Fibroblast of peridontal ligament (primary cell): Measurements from ENCODE around the gene PHF21A.
"Not testable (repeated sequence)": the region's sequence is repeated elsewhere in the genome, so short reads cannot be mapped to it uniquely, and the experiment has no call there.

Experiments used
- DNase-seq: peaks from one replicate; pipeline ENCODE4 v3.0.0-alpha.2; 2010; ENCODE audit errors: extremely low read depth

Gene PHF21A

DNA sequence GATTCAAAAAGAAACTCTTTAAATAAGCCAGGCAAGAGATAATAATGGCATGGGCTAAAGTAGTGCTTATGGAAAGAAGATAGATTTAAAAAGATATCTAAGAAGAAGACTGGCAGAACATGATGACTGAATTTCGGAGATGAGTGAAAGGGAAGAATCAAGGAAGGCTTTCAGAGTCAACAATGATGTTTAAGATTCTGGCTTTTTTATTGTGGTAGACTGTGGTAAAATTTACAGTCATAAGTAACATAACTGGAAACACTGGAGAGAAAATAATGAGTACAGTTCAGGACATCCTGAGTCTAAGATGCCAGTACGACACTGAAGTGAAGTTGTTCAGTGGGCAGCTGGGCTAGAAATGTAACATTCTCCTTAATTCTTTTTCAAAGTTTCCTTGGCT lies 85.2 kb downstream of the PHF21A start:
- no peak for DNase-seq

DNA sequence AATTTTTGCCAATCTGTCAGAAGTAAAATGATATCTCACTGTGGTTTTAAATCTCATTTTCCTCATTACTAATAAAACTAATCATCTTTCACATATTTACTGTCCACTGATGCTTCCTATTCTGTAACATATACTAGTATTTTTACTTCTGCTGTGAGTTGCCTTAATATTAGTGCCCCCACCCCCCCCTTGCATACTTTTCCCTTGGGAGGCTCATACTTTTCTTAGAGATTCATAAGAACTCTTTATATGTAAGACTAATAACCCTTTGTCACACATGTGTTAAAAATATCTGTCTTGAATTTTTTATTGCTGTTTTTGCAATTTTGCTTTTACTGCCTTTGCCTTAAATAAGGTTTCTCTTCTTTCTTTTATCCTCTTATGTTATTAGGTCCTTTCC lies 87.2 kb downstream of the PHF21A start:
- no peak for DNase-seq

DNA sequence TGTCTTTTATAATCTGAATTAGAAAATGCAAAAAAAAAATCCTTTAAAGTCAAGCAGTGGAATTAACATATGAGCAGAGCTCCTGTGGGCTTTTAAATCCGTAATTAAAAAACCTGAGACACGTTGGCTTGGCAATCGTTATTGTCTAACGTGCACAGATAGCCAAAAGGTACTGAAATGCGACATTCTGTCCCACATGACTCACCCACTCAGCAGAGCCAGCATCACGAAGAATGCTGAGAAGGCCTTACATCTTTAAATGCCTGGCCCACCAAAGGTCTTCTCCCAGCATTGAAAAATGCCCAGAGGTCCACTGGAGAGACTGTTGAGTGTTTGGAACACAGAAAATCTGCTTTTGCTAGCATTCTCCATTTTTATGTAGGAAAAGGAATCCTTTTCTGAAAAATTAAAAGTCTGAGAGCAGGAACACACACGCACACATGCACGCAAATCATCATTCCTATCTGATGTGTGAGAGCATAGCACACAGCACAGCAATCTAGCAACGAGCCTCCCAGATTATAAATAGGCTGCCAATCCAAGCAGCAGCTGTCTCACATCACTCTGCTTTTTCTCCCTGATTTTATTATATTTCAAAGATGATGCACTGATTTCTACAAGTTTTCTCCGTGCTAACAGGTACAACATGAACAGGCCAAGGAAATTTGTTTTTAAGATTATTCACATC lies 94.5 kb downstream of the PHF21A start:
- peak; percentile 68 for DNase-seq

DNA sequence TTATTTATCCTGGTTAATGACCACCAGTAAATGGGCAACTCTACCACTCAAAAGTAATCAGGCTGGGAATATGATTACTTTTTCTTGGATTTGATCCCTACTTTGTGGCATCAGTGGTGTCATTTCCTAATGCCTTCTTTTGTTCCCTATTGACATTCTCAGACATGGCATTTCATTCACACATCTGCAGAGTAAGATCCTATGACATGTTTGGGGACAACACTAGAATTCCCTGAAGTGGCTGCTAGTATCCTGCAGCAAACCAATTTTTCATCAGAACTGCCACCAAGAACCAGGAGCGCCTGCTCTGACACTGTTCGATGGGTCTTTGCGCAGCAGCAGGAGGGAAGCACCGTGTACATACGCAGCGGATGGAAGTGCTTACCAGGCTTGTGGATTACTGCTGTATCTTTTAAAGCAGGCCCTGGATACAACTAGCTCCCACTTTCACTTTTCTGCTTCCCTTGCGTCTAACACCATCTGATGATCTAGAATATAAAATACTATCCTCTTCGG lies 101.1 kb downstream of the PHF21A start:
- DNase-seq = no peak

DNA sequence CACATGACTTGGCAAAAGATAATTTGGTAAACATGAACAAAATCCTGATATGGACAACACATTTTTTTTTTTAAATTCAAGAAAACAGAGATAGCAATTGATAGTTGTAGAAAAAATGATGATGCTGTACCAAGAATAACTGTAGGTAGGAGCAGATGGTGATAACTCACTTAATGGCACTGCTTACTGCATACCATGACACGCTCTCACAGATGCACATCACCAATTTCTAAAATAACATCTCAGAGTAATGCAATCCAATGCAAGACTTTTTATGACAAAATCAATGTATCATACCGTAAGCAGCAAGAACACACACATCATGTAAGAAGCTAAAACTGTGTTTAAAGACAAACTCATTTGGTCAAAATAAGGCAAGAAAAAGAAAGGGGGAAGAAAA lies 102.6 kb downstream of the PHF21A start:
- no peak for DNase-seq

DNA sequence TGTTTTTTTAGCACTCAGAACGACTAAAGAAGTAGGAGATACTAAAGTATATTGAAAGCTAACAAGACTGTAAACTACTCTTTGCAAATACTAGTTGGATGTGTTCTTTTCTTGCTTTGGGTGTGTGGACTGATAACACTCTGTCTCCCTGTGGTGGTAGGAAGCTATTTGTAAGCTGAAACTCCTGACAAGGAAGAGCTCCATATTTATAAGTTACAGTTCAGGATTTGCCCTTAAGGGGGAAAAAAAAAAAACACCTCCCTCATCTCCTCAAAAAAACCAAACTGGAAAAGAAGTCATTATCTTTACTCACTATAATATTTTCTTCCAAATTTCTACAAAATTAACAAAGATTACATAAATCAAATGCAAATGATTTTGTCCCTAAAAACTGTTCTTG lies 103.9 kb downstream of the PHF21A start:
- no peak for DNase-seq

DNA sequence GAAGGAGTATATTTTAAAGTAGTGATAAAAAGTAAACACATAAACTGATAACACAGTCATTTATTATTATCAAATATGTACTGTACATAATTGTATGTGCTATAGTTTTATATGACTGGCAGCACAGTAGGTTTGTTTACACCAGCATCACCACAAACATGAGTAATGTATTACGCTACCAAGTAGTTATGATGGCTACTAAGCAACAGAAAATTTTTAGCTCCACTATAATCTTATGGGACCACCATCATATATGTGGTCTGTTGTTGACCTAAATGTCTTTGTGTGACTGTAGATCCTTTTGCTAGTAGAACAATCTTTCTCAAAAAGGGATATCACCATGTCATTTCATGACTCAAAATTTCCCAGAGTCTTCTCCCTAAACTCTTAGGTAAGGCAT lies 105.3 kb downstream of the PHF21A start:
- DNase-seq = no peak

DNA sequence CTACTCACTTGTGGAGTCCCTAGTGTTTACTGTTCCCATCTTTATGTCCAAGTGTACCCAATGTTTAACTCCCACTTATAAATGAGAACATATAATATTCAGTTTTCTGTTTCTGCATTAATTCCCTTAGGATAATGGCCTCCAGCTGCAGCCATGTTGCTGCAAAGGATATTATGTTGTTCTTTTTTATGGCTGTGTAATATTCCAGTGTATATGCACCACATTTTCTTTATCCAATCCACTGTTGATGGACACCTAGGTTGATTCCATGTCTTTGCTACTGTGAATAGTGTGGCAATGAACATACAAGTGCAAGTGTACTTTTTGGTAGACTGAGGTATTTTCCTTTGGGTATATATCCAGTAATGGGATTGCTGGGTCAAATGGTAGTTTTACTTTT lies 107.1 kb downstream of the PHF21A start:
- DNase-seq = not testable (repeated sequence)

DNA sequence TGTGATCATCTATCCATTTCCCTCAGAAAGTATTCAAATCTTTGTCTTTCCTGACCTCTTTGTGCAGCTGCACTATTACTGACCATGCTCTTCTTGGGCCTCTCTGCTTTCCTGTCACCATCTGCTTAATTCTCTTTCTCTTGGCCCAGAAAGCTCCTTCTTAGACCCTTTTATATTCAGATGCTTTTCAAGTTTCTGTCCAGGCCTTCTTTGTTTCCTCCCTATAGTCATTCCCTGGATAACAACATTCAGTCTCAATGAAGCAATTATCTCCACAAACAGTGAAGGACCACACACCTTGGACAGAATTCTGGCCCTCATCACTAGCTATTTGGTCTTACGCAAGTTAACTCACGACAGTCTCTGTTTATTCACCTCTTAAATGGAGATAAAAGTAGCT lies 109.1 kb downstream of the PHF21A start:
- no peak for DNase-seq

DNA sequence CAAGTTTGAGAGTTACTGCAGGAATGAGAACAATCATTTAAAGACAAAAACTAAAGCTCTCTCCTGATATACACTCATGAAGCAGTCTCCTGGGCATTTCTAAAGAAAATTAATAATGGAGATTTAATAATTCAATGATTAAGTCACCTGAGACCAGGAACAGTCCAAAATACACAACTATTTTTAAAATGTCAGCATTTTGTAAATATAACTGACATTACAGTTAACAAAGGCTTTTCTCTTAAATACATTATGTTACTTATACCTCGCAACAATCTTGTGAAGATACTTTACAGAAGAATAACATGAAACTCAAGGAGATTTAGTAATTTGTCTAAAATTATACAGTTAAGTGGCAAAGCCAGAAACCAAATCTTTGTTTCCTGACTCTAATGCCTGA lies 111.2 kb downstream of the PHF21A start:
- no peak for DNase-seq

DNA sequence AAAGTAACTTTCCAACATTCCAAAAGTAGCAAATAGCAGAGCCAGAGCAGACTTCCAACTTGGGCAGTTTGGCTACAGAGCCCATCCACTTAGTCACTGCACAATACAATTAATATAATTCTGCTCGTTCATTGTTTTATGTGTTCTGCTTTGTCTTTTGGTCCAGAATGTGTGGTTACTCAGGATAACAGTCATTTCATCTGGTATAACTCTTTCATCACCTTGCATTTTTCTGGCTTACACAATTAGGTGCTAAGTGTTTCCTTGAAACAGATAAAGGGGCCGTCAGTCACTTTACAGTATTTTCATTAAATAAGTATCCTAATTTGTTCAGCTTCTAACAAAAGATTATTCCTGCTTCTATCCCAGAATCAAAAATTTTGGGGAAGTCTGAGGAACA lies 111.6 kb downstream of the PHF21A start:
- no peak for DNase-seq

DNA sequence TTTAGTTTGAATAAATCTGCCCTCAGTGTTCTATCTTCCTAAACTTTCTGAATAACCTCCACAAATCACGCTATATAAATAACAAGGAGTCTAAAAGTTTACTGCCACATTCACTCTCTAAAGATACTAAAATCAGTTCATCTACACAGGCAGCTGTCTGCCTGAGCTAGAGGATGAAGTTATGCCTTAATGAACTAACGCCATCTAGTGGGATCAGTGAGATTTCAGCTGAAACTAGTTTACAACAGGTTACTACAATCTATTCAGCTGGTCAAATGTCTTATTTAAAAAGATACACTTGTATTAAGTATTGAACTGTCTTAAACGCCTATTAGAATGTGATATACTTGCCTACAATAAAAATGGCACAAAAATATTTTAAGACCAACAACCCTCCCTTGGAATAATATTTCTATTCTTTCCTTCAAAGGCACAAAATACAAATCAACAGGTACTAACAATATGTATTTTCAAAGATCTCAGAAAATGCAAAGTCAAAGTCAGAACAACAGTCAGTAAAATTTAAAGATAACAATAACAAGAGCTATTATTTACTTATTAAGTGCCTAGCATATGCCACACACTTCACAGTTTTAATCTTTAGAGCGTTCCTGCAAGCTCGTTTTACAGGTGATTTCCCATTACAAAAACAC lies 114.7 kb downstream of the PHF21A start:
- peak; percentile 90 for DNase-seq

DNA sequence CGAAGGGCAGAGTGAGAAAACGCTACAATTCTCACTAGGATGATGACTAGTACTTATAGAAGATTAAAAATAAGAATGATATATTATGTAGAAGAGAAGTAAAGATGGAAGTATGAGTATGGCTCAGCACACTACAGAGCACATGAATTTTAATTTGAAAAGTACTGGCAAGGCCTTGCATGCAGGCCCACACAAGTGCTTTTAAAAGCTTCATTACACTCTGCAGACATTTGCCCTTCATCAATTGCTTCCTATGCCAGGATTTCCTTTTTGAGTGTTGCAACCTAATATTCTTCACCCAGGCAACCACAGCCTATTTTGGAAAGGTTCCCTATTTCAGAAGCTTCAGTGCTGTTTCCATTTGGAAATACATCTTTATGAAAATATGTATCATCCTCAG lies 117.7 kb downstream of the PHF21A start:
- DNase-seq = peak; percentile 80

DNA sequence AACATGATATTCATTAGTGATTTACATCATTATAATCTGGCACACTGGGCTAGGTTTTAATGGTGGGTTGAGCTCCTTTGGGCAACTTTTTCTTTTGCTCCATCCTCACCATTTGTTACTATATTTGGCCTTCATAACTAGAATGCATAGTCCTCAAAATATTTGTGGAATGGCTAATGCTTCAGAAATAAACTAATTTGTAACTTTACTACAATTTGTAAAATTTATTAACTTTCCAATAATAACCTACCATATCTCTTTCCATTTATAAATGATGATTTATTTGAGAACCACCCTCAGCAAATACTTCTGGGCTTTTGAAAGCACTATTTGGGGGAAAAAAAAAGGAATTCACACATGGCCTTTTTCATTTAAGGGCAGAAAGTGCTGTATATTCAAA lies 119.1 kb downstream of the PHF21A start:
- no peak for DNase-seq

DNA sequence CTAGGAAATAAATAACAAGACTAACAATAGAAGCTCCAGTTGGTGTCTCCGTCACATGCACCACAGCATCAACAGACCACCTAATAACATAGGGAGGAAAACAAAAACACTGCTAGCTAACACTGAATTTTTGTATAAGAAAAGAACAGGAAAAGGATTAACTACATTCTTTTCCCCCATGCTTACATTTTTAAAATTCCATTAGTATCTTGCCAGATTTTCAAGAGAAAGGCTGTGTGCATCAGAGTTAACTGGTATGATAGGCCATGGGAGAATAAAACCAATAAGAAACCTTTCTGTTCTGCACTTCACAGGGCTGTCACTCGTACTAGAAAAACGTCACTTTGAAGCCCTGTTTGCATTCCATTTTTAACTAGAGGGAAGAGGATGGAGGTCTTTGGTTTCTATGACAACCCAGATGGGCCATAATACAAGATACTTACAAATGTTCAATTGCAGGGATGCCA lies 119.8 kb downstream of the PHF21A start:
- DNase-seq = peak; percentile 65

DNA sequence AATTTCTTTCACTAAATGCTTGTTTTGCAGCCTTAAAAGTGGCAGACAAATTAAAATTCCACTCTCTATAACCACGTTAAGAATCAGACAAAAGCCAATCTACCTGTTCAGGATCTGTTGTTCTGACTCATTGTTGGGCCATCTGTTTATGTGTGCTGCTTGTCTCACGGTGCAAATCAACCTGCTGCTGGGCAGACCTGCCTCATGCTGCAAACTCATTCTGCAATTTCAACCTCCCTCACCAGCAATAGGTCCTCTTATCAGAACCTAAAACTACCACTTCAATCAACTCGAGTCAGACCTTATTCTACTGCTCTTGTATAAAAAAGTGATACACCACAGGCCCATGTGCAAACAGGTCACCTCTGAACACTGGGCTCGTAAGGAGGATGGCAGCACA lies 123.7 kb downstream of the PHF21A start:
- no peak for DNase-seq

DNA sequence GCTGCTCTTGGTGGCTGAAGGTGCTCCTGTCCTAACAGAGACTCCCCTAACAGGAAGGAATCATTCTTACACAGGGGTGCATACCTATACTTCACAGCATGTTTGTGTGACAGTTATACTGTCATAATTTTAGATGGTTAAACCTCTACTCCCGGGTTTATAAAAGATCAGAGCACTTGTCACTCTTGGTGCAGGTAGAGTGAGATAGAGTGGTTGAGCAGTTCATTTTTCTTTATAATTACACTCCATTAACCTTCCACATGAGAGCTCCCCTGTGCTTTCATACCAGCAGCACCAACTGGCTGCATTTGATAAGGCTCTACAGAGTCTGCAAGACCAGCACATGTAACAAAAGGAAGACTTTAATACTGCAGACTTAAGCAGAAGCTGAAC lies 125.9 kb downstream of the PHF21A start:
- no peak for DNase-seq

DNA sequence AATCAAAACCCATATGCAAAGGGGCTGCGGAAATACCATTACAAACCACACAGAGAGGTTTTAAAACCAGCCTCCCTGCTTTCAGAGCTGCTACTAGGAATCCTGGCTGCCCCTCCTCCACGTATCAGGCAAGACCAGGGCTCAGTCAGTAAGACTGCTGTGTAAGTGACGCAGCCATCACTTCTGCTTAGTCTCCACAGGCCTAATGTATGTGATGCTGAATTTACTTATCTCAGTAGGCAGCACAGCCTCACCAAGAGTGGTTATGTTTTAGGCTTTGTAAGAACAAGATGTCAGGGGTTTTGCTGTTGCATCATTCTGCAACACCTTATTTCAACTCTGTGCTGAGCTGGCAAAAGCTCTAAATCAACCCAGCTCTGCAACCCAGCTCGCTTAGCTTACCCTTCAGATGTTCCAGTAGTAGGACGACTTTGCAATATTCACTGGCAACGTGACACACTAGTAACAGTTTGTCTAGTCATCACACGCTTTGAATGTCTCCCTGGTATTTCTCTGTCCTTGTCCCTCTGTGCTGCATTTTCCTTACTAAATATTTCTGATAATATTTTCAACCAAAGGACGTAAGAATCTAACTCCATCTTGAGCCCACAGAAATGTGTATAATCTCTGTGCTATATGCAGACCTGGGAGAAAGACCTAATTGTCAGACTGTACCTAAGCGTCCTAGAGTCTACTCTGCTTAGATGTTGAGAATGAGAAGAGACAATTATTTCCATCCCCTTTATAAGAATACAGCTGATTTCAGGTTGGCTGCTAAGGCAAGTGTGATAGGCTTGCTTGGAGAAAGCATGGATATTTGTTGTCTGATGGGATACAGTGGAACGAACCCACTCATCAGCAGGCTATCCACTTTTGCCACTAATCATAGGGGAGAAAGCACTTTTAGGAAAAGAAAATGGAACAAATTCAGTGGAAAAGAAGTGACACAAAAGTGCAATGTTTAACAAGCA lies 126.6 kb downstream of the PHF21A start:
- peak; percentile 31 for DNase-seq

DNA sequence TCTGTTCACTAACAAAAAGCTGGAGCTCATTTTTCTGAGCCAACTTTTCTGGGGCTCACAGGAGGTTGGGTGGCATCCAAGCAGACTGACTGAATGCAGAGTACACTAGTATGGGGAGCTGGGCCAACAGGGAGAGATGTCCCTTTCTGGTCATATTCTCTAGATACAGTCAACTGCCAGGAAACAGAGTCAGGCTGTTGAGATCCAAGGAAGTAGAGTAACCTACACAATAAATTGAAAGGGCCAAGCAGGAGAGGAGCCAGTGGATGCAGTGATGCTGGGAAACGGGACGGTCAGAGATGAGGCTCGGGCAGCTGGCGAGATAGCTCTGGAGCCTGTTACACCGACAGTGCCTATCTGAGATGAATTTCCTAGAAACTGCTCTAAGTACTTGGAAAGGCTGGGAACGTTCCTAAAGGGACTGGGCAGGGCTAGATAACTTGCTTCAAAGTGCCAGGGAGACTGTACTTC lies 127.7 kb downstream of the PHF21A start:
- DNase-seq = peak; percentile 25

DNA sequence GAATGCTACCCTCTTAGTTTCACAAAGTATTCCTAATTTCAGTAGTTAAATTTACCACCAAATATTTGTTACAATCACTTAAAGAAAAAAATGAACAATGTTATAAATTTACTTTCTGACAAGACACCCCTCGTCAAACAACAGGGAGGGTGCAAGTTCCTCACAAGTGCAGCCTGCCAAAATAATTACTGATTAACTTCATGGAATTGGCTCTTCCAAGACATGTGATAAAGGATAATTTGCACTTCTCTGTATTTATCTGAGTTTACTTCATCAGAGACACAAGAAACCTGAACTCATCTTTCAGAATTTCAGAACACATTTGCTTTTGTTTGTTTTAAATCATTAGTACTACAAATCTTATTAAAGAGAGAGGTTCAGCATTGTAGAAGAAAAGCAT lies 132.3 kb downstream of the PHF21A start:
- DNase-seq = no peak

DNA sequence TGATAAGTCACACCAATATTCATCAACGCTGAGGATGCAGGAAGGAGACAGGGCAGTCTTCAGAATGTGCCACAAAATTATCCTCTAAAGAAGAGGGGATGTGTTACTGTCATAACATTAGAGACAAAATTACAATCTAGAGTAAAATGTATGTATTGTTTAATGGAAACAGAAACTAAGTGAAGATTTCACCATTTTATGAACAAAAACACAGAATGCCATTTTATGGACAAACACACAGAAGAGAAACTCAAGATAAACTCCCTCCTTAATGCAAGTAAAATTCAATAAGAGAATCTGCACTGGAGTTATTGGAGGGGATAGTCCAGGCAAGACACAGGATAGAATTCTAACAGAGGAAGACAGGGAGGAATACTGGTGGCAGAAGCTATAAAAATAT lies 136.0 kb downstream of the PHF21A start:
- DNase-seq = no peak

DNA sequence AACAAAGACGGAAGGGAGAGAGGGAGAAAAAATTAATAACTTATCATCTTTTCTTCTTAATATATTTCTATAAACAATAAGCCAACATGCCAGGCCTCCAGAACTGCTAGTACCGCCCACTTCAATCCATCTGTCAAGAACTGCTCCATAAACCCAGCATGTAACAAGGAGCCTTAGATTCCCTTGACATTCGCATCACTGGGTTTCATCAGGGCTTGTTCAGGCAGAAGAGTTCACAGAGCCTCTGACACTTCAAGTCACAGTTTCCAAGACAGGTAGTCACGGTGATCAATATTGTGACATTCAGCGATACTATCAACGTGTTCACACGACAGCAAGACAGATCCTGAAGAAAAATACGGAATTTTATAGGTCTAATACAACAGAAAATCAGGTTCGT lies 137.1 kb downstream of the PHF21A start:
- DNase-seq = no peak
